Stimulated activated CD8-positive, alpha-beta memory T cell treated with anti-CD3 and anti-CD28 coated beads, Interleukin-7, amount 100 ng/mL, for 4 hours (primary cell): Measurements from ENCODE around the gene EEF2.

ENCODE experiments used
- DNase-seq, 2 donors: peaks; one replicate each; pipeline ENCODE4 v3.0.0-alpha.2; 2020; ENCODE audit warnings: low read depth in 2 of 2

The EEF2 gene

DNA sequence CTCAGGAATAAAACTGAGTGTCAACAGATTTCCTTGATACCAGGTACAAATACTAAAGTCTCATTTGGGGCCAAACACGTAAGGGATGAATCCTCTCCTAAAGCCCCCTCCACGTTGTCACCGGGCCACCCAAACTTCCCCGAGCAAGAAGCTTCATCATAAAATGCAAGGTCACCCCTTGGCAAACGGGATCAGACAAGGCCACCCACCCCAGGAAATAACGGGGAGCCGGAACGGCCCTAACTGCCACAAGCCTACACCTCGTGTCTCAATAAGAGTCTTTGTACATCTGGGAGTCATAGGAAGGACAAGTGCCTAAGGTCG lies 717 bp downstream of the EEF2 start:
- no peak for DNase-seq

GRCh38 chr19:3983936-3984583 lies 1.2 kb downstream of the EEF2 start:
- no peak for DNase-seq

- no peak for DNase-seq
Measured at GRCh38 chr19:3983542-3983914, 1.7 kb downstream of the EEF2 start.

- DNase-seq, result no peak
Measured at GRCh38 chr19:3982701-3983541, 2.3 kb downstream of the EEF2 start.

GRCh38 chr19:3981736-3982681 lies 3.3 kb downstream of the EEF2 start:
- no peak for DNase-seq

DNA sequence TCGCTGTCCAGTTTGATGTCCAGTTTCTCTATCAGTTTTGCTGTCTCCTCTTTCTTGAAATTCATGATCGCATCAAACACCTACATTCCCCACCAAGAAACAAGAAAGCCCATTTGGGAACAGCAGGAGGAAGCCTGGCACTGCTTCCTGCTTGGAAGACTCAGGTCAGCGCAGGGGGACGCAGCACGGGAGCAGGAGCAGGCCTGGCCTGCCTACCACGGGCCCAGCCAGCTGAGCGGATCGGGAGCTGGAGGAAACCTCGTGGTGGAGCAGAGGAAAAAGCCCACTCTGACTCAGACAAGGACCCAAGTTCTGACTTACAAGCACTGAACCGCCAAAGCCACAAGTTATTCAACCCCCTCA lies 3.9 kb downstream of the EEF2 start:
- DNase-seq, result no peak

DNA sequence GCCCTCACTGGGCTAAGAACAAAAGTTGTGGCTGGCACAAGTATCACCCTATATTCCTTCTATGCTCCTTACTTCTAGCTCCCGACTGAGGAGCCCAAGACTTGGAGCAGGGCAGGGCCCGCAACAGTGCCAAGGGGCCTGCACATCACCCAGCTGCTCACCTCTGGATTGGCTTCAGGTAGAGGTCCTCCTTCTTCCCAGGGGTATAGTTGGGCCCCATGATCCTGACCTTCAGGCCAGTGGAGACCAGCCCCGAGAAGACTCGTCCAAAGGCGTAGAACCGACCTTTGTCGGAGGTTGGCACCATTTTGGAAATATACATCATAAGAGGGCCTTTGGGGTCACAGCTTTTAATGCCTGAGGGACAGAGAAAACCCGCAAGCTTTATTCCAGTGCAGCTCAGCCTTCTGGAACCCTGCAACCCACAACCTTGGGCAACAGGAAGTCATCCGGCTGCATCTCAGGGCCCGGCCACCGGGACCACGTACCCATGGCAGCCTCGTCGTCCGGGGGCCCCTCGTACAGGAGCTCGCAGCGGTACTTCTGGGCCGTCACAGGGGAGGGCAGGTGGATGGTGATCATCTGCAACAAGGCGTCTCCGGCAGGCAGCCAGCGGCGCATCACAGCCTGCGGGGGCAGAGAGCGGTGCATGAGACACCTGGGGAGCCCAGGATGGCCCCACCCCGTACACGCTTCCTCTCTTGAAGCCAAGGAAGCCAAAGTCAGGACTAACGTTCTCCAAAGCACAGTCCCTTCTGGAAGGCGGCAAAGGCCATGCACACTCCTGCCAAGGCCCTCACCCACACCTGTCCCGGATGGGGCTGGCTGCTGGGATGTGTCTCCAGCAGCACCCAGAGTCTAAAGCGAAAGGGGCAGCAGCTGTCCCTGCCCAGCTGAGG lies 4.7 kb downstream of the EEF2 start:
- DNase-seq, result no peak

- DNase-seq, result no peak
Measured at GRCh38 chr19:3979674-3980352, 5.5 kb downstream of the EEF2 start.

GRCh38 chr19:3979289-3979673 lies 6.0 kb downstream of the EEF2 start:
- DNase-seq, result no peak

GRCh38 chr19:3978145-3978544 lies 7.1 kb downstream of the EEF2 start:
- no peak for DNase-seq

DNA sequence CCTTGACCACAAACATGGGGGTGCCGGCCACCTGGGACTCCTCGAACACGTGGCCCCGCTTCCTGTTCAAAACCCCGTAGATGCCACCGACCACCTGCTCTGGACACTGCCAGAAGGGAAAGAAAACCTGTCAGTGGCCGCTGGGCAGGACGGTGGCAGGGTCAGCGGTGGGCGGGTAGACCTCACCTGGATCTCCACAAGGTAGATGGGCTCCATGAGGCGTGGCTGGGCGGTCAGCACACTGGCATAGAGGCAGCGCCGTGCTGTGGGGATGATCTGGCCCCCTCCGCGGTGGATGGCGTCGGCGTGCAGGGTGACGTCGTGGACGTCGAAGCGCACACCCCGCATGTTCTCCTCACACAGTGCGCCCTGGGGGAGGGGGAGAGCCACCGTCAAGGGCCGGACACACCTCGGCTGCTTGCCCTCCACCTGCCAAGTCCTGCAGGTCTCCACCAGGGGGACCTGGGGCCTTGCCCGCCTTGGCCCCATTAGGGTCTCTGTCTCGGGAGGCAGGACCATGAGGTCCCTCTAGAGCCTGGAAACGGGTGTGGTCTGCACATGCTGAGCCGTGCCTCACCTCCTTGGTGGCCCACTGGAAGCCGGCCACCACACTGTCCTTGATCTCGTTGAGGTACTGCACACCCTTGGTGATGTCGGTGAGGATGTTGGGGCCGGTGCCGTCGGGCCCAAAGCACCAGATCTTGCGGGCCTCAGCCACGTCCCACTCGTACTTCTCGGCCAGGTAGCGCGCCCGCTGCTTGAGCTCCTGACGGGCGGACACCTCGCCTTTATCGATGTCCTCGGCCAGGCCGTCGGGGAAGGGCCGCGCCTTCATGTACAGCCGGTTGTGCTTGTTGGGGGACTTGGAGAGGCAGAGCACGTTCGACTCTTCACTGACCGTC lies 7.8 kb downstream of the EEF2 start:
- DNase-seq, result no peak

DNA sequence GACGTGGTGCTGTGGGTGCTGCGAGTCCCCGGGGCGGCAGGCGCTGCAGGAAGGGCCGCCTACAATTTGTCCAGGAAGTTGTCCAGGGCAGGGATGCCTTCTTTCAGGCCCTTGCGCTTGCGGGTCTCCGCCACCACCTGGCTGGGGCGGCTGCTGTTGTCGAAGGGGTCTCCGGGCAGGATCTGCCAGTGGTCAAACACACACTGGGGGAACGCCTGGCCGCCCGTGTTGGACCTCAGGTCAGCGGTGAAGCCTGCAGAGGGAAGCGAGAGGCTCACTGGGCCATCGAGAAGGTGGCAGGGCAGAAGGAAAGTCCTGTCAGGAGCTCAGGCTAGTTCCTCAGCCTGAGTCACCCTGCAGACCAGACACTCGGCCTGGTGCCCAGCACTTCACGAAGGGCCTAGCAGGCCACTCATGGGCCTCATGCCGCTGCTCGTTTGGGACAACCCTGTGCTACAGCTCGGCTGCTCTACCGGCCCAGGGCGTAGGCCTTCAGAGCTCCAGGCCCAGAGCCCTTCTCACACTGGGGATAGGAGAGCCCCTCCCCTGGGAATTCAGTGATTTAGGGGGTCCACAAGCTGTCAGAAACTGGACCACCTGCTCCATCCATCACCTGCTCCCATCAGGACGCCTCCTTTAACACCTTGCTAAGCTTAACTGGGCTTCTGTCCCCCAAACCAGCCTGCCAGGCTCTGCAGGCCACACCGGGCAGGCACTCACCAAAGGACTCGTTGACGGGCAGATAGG lies 8.6 kb downstream of the EEF2 start:
- no peak for DNase-seq

GRCh38 chr19:3975637-3976087 lies 9.6 kb downstream of the EEF2 start:
- no peak for DNase-seq

DNA sequence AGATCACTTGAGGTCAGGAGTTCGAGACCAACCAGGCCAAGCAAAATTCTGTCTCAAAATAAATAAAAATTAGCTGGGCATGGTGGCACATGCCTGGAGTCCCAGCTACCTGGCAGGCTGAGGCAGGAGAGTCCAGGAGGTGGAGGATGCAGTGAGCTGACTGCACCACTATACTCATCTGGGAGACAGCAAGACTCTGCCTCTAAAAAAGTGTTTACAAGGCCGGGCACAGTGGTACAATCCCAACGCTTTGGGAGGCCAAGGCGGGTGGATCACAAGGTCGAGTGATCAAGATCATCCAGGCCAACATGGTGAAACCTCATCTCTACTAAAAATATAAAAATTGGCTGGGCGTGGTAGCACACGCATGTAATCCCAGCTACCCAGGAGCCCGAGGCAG lies 10.1 kb downstream of the EEF2 start:
- DNase-seq, result no peak

DNA sequence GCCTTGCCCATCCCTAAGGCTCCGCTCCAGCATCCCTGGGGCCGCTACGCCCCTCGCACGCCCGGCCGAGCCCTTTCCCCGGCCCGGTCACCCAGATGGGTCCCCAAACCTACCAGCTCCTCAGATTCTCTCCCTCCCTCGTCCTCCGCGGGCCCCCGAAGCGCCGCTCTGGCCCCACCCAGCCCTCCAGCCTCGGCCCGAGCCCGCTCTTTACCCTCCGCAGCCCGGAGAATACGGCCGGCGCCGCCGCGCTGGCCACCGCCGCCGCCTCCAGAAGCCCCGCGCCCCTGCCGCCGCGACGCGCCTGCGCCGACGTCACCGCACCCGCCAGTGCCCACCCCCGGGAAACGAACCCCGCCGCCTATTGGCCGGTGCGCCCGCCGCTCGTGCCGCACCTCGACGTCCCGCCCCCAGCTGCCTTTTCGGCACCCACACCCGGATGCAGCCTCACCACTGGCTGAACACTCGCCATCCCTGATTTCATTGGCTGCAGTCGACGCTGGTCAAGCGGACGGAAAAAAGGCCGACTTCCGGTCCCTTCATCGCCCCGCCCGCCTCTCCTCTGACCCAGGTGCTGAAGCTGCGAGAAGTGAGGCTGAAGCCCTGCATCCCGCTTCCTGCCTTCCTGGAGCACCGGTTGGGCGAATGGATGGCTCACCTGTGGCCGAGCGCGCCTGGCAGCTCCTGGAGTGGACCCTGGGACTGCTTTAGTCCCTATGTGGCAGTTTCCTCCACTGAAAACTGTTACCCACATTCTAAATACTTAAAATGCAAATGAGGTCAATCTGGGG lies 14.3 kb downstream of the EEF2 start, which contains the start of gene DAPK3:
TSS of gene DAPK3 (minus strand) at position 292 of the 791 bp plus-strand sequence. CDS start 1,364 bp downstream, outside the sequence.
- DNase-seq, result peak; percentile 79 to 93

DNA sequence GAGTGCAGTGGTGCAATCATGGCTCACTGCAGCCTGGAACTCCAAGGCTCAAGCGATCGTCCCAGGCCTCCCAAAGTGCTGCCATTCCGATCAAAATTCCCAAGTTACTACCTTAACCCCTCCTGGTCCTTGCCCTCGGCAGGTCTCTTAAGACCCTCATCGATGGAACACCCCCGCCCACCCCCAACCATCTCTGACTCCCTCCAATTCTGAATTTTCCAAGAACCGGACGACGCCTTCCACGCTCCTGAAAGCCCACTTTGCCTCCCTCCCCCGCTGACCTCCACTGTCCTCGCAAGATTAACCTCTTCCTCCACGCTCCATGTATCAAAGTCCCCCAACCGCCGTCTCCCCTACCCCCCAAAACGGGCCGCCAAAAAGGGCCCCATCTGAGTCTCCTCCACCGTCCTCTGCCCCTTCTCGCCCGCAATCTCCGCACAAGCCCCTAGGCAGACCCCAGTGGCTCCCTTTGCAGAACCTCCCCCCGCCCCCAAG lies 14.9 kb downstream of the EEF2 start:
- DNase-seq, result no peak

GRCh38 chr19:3969435-3970312 lies 15.6 kb downstream of the EEF2 start:
- no peak for DNase-seq
